SK-N-SH (cell line): ENCODE data around the gene SPEM1.

Source experiments
- CHD2 ChIP-seq: fragments of 150-350 bp; IDR thresholded peaks from 2 replicates; pipeline ENCODE4 v1.6.1; 2018; ENCODE audit warnings: low read length; ENCODE audit not compliant: partially characterized antibody
- CTCF ChIP-seq: fragments of 200-600 bp; sonication (generic); IDR thresholded peaks from 2 replicates; pipeline ENCODE4 v1.6.1; 2017; ENCODE audit warnings: antibody characterized with exemption, mild to moderate bottlenecking, moderate library complexity
- EP300 ChIP-seq, 2 experiments: IDR thresholded peaks; 2 replicates each; pipeline versions ENCODE4 v1.4.0 to v1.6.1; 2012; ENCODE audit warnings: borderline replicate concordance in 1 of 2, low read depth in 1 of 2, low read length in 1 of 2
- EZH2phosphoT487 ChIP-seq: fragments of 200-600 bp; sonication (generic); IDR thresholded peaks from 2 replicates; pipeline ENCODE4 v1.6.1; 2017; ENCODE audit warnings: low read depth, mixed run types, mild to moderate bottlenecking, antibody characterized with exemption, moderate library complexity, borderline replicate concordance
- NFIC ChIP-seq: IDR thresholded peaks from 2 replicates; pipeline ENCODE4 v1.4.0; 2012; ENCODE audit warnings: borderline replicate concordance
- POLR2AphosphoS5 ChIP-seq: IDR thresholded peaks from 2 replicates; pipeline ENCODE4 v1.6.1; 2012; ENCODE audit warnings: low read depth, low read length
- SIN3A ChIP-seq: IDR thresholded peaks from 2 replicates; pipeline ENCODE4 v1.6.1; 2012; ENCODE audit warnings: low read depth, mild to moderate bottlenecking, low read length, moderate library complexity, borderline replicate concordance
- SMC3 ChIP-seq: IDR thresholded peaks from 2 replicates; pipeline ENCODE4 v1.6.1; 2012; ENCODE audit warnings: low read depth, low read length, improper control_type of control experiment
- TAF1 ChIP-seq: IDR thresholded peaks from 2 replicates; pipeline ENCODE4 v1.6.1; 2012; ENCODE audit warnings: low read depth, mild to moderate bottlenecking, low read length, moderate library complexity, borderline replicate concordance
- TCF12 ChIP-seq: IDR thresholded peaks from 2 replicates; pipeline ENCODE4 v1.4.0; 2012

GRCh38 chr17:7413346-7413985 lies 6.7 kb upstream of the SPEM1 start:
- TF ChIP-seq POLR2AphosphoS5: no peak
- TF ChIP-seq CTCF: no peak
- TF ChIP-seq SMC3: no peak
- TF ChIP-seq TAF1: no peak
- TF ChIP-seq TCF12: no peak
- TF ChIP-seq SIN3A: no peak
- TF ChIP-seq EZH2phosphoT487: no peak
- TF ChIP-seq CHD2: no peak
- no peak for TF ChIP-seq EP300 (IDR thresholded peaks at IDR 0.05; ENCODE audit: borderline replicate concordance in 1 of 2, low read depth in 1 of 2, low read length in 1 of 2)
- no peak for TF ChIP-seq NFIC
